WTC11 (cell line): ENCODE results near the gene CCM2. TPM values are rescaled to one million over a fixed set of nuclear protein-coding genes. Genes with fewer than 3 reads are reported as not detected.

Experiments
- ATAC-seq: fragments of 200-7000 bp; cut with Tn5 transposase; 2 replicates; pipeline ENCODE4 v1.10.0; 2021; ENCODE audit warnings: mild to moderate bottlenecking, moderate library complexity
- CTCF ChIA-PET: fragments of 300-600 bp; sonication (Branson Sonifier 250); formaldehyde crosslinking; loops from one replicate; lab custom pipeline; 2021; ENCODE audit warnings: antibody characterized with exemption; lab: Charles Lee
- POLR2A ChIA-PET: fragments of 350-600 bp; sonication (Branson Sonifier 250); formaldehyde crosslinking; loops from one replicate; lab custom pipeline; 2021; ENCODE audit warnings: antibody characterized with exemption; lab: Charles Lee
- DNase-seq: peaks from one replicate; pipeline ENCODE4 v3.0.0; 2021; ENCODE audit warnings: low spot score
- H3K27ac Mint-ChIP-seq: 2 replicates; pipeline ENCODE4 v1.8.0; 2021; ENCODE audit warnings: mixed read lengths
- H3K27me3 Mint-ChIP-seq: 2 replicates; pipeline ENCODE4 v1.8.0; 2021; ENCODE audit warnings: low read depth, mild to moderate bottlenecking, moderate library complexity, mixed read lengths
- H3K36me3 Mint-ChIP-seq: 2 replicates; pipeline ENCODE4 v1.8.0; 2021; ENCODE audit warnings: mixed read lengths
- H3K4me1 Mint-ChIP-seq: 2 replicates; pipeline ENCODE4 v1.8.0; 2022; ENCODE audit warnings: mixed read lengths
- H3K4me3 Mint-ChIP-seq: 2 replicates; pipeline ENCODE4 v1.8.0; 2021; ENCODE audit warnings: mild to moderate bottlenecking, moderate library complexity, mixed read lengths
- H3K9me3 Mint-ChIP-seq: 2 replicates; pipeline ENCODE4 v1.8.0; 2021; ENCODE audit warnings: mixed read lengths
- AFF4 ChIP-seq: sonication (generic); formaldehyde crosslinking; IDR thresholded peaks from 2 replicates; pipeline ENCODE4 v1.8.1; 2023; ENCODE audit warnings: mild to moderate bottlenecking, missing genetic modification reagents, borderline replicate concordance
- ARID4B ChIP-seq: sonication (generic); formaldehyde crosslinking; IDR thresholded peaks from 2 replicates; pipeline ENCODE4 v1.8.0; 2023; ENCODE audit warnings: missing genetic modification reagents, mild to moderate bottlenecking, borderline replicate concordance
- ATF3 ChIP-seq: sonication (generic); formaldehyde crosslinking; conservative IDR thresholded peaks from 2 replicates; pipeline ENCODE4 v1.8.1; 2022; ENCODE audit warnings: mild to moderate bottlenecking, missing genetic modification reagents
- GABPB1 ChIP-seq: sonication (generic); formaldehyde crosslinking; IDR thresholded peaks from 2 replicates; pipeline ENCODE4 v1.8.1; 2023; ENCODE audit warnings: mild to moderate bottlenecking, missing genetic modification reagents
- KAT7 ChIP-seq: sonication (generic); formaldehyde crosslinking; IDR thresholded peaks from 2 replicates; pipeline ENCODE4 v1.8.1; 2023; ENCODE audit warnings: missing genetic modification reagents, mild to moderate bottlenecking, borderline replicate concordance
- OVOL2 ChIP-seq: fragments of 250-450 bp; sonication (Bioruptor Pico); IDR thresholded peaks from 2 replicates; pipeline ENCODE4 v1.9.0; 2021; ENCODE audit warnings: mild to moderate bottlenecking, borderline replicate concordance
- PRDM15 ChIP-seq: sonication (generic); formaldehyde crosslinking; IDR thresholded peaks from 2 replicates; pipeline ENCODE4 v1.8.0; 2022; ENCODE audit warnings: missing genetic modification reagents
- PREB ChIP-seq: sonication (generic); formaldehyde crosslinking; IDR thresholded peaks from 2 replicates; pipeline ENCODE4 v1.8.1; 2022; ENCODE audit warnings: mild to moderate bottlenecking, missing genetic modification reagents, moderate library complexity, borderline replicate concordance
- RORB ChIP-seq: fragments of 250-450 bp; sonication (Bioruptor Pico); IDR thresholded peaks from 2 replicates; pipeline ENCODE4 v1.9.0; 2021; ENCODE audit warnings: mild to moderate bottlenecking
- STAT6 ChIP-seq: sonication (generic); formaldehyde crosslinking; conservative IDR thresholded peaks from 2 replicates; pipeline ENCODE4 v1.8.1; 2023; ENCODE audit warnings: mild to moderate bottlenecking, low read depth, missing genetic modification reagents, moderate library complexity
- ZNF138 ChIP-seq: sonication (generic); formaldehyde crosslinking; conservative IDR thresholded peaks from 2 replicates; pipeline ENCODE4 v1.8.1; 2022; ENCODE audit warnings: mild to moderate bottlenecking, moderate library complexity, missing genetic modification reagents
- ZNF317 ChIP-seq: sonication (generic); formaldehyde crosslinking; IDR thresholded peaks from 2 replicates; pipeline ENCODE4 v1.8.1; 2023; ENCODE audit warnings: low read depth, mild to moderate bottlenecking, moderate library complexity, missing genetic modification reagents, borderline replicate concordance
- ZNF671 ChIP-seq: fragments of 250-450 bp; sonication (Bioruptor Pico); IDR thresholded peaks from 2 replicates; pipeline ENCODE4 v1.8.0; 2021; ENCODE audit warnings: mild to moderate bottlenecking
- ZSCAN18 ChIP-seq: fragments of 250-450 bp; sonication (Bioruptor Pico); IDR thresholded peaks from 2 replicates; pipeline ENCODE4 v2.1.2; 2022; ENCODE audit warnings: mild to moderate bottlenecking, moderate library complexity
- total RNA-seq: library from RNA; stranded (reverse); gene quantifications from 3 replicates; pipeline ENCODE4 v1.2.3, GENCODE V29; 2021

The CCM2 gene
- total RNA-seq, 1 experiment from 2014 or later, result 32.7 TPM

- no peak for TF ChIP-seq ARID4B (CRISPR knock-in tag)
- TF ChIP-seq OVOL2 (CRISPR knock-in tag), result no peak
- TF ChIP-seq GABPB1 (CRISPR knock-in tag), result no peak
- TF ChIP-seq AFF4 (CRISPR knock-in tag), result no peak
- no peak for TF ChIP-seq RORB (CRISPR knock-in tag)
- no peak for TF ChIP-seq PREB (CRISPR knock-in tag)
- no peak for TF ChIP-seq ZNF671 (CRISPR knock-in tag)
- no peak for TF ChIP-seq PRDM15 (CRISPR knock-in tag)
These were observed 105.7 kb downstream of the CCM2 start (continued) for GRCh38 chr7:45105588-45106188.

GRCh38 chr7:45106820-45107219, 106.8 kb downstream of the CCM2 start:
- H3K4me1 Mint-ChIP-seq, result peaks cover 8% of the 10 kb centered on the region
- no peak for DNase-seq
- no peak overlapping the region for H3K27ac Mint-ChIP-seq
- peaks cover 62% of the 10 kb centered on the region for H3K36me3 Mint-ChIP-seq
- no peaks in the 10 kb centered on the region for H3K9me3 Mint-ChIP-seq
- ATAC-seq, result no peak
- ChIA-PET CTCF (no interaction called here), POLR2A (no interaction called here)
- TF ChIP-seq GABPB1 (CRISPR knock-in tag), result no peak
- TF ChIP-seq ZNF317 (CRISPR knock-in tag), result no peak
- TF ChIP-seq ZSCAN18 (CRISPR knock-in tag), result no peak
- TF ChIP-seq STAT6 (CRISPR knock-in tag), result no peak
- TF ChIP-seq ATF3 (CRISPR knock-in tag), result no peak
- TF ChIP-seq KAT7 (CRISPR knock-in tag), result no peak
- no peak for TF ChIP-seq ZNF138
- H3K4me3 Mint-ChIP-seq, result no peak overlapping the region
- H3K27me3 Mint-ChIP-seq, result no peaks in the 10 kb centered on the region; the same call in 1 of the 2 replicates
